Muscle of leg (tissue), 11 donors: ENCODE results near the gene LYSET. TPM values are rescaled to one million over a fixed set of nuclear protein-coding genes. Genes with fewer than 3 reads are reported as not detected.

Source experiments
- DNase-seq: peaks from one replicate; pipeline ENCODE4 v3.0.0; 2013
- H3K27ac ChIP-seq: one replicate; pipeline ENCODE4 v1.5.1; 2013; ENCODE audit warnings: mild to moderate bottlenecking, low read length, control low read depth
- H3K27me3 ChIP-seq: one replicate; pipeline ENCODE4 v1.6.1; 2013; ENCODE audit warnings: low read length; ENCODE audit not compliant: control insufficient read depth, insufficient read depth
- H3K36me3 ChIP-seq: one replicate; pipeline ENCODE4 v1.6.1; 2013; ENCODE audit warnings: low read length; ENCODE audit not compliant: control insufficient read depth, insufficient read depth
- H3K4me1 ChIP-seq: one replicate; pipeline ENCODE4 v1.6.1; 2013; ENCODE audit warnings: low read length; ENCODE audit not compliant: control insufficient read depth, insufficient read depth
- H3K4me3 ChIP-seq: one replicate; pipeline ENCODE4 v1.5.1; 2013; ENCODE audit warnings: low read length, control low read depth
- H3K9me3 ChIP-seq: replicated peaks from 2 replicates; pipeline ENCODE4 v1.6.1; 2013; ENCODE audit warnings: low read depth, low read length; ENCODE audit not compliant: control insufficient read depth
- WGBS: methylation state at CpG from one replicate; pipeline ENCODE4 v1.1.5; 2013; ENCODE audit warnings: missing lambda C conversion rate; ENCODE audit not compliant: insufficient coverage; 5-methylcytosine and 5-hydroxymethylcytosine counted together
- polyA plus RNA-seq, 8 donors: library from polyadenylated mRNA; unstranded; fragments of 120-200 nt; gene quantifications; one replicate each; pipeline versions ENCODE4 v1.2.1 to v1.2.3, GENCODE V29; 2013; ENCODE audit warnings: inconsistent platforms in 1 of 8, low replicate concordance in 1 of 8; ENCODE audit not compliant: insufficient read length in 8 of 8, insufficient read depth in 1 of 8
- total RNA-seq: library from RNA; stranded (reverse); fragments of 120-200 nt; gene quantifications from one replicate; pipeline ENCODE4 v1.2.4, GENCODE V29; 2013

LYSET gene
- total and polyA plus RNA-seq, 9 donors, result 12.1 to 19.2 (median 16.2) TPM

GRCh38 chr14:93186466-93186865 is 1.3 kb downstream of the LYSET start:
- peaks cover 16% of the 10 kb centered on the region for H3K4me1 ChIP-seq
- no peak overlapping the region for H3K27ac ChIP-seq
- peak; percentile 25 for DNase-seq
- peaks cover 19% of the 10 kb centered on the region for H3K36me3 ChIP-seq
- no peak overlapping the region for H3K4me3 ChIP-seq
- 80% methylated on average over 4 of the region's 6 CpGs for WGBS
- no peaks in the 10 kb centered on the region for H3K27me3 ChIP-seq
- no peaks in the 10 kb centered on the region for H3K9me3 ChIP-seq

- WGBS, result no CpG with 5 or more reads among the region's 3 CpGs
- Histone ChIP-seq H3K9me3 (no peaks in the 10 kb centered on the region), H3K4me1 (peaks cover 16% of the 10 kb centered on the region), H3K4me3 (no peak overlapping the region), H3K27me3 (no peaks in the 10 kb centered on the region), H3K36me3 (peaks cover 18% of the 10 kb centered on the region), H3K27ac (no peak overlapping the region)
- no peak for DNase-seq
Observed at GRCh38 chr14:93186956-93187355, 1.8 kb downstream of the LYSET start.

- no peak for DNase-seq
- WGBS, result 60% methylated on average over 1 of the region's 1 CpG
Observed at GRCh38 chr14:93195316-93195999, 10.3 kb downstream of the LYSET start.

GRCh38 chr14:93199031-93199430 is 13.9 kb downstream of the LYSET start:
- DNase-seq, result no peak
- WGBS, result 93% methylated on average over 3 of the region's 4 CpGs
- Histone ChIP-seq H3K27ac (no peak overlapping the region), H3K9me3 (no peaks in the 10 kb centered on the region), H3K27me3 (no peaks in the 10 kb centered on the region), H3K4me3 (no peak overlapping the region), H3K36me3 (no peaks in the 10 kb centered on the region), H3K4me1 (no peaks in the 10 kb centered on the region)

More at GRCh38 chr14:93195316-93195999, 10.3 kb downstream of the LYSET start:
- Histone ChIP-seq H3K27ac (no peak overlapping the region), H3K4me3 (no peak overlapping the region), H3K27me3 (no peaks in the 10 kb centered on the region), H3K9me3 (no peaks in the 10 kb centered on the region), H3K36me3 (no peaks in the 10 kb centered on the region), H3K4me1 (no peaks in the 10 kb centered on the region)

- Histone ChIP-seq H3K4me3 (no peak overlapping the region), H3K4me1 (no peaks in the 10 kb centered on the region), H3K27me3 (no peaks in the 10 kb centered on the region), H3K9me3 (no peaks in the 10 kb centered on the region), H3K27ac (no peak overlapping the region), H3K36me3 (no peaks in the 10 kb centered on the region)
- DNase-seq, result no peak
- WGBS, result 100% methylated on average over 5 of the region's 5 CpGs
Observed at GRCh38 chr14:93200553-93200952, 15.4 kb downstream of the LYSET start.

GRCh38 chr14:93201155-93201704 is 16.1 kb downstream of the LYSET start:
- H3K4me3 ChIP-seq, result no peak overlapping the region
- no peak for DNase-seq
- H3K27ac ChIP-seq, result no peak overlapping the region
- H3K27me3 ChIP-seq, result no peaks in the 10 kb centered on the region
- H3K4me1 ChIP-seq, result peaks cover 6% of the 10 kb centered on the region
- no peaks in the 10 kb centered on the region for H3K36me3 ChIP-seq
- H3K9me3 ChIP-seq, result no peaks in the 10 kb centered on the region
- WGBS, result 100% methylated on average over 1 of the region's 7 CpGs

- peaks cover 16% of the 10 kb centered on the region for H3K4me1 ChIP-seq
- H3K9me3 ChIP-seq, result no peaks in the 10 kb centered on the region
- peak within 1 kb of the TSS; percentile 95 for H3K4me3 ChIP-seq
- peaks cover 3% of the 10 kb centered on the region for H3K36me3 ChIP-seq
- peak within 1 kb of the TSS; percentile 97 for H3K27ac ChIP-seq
- DNase-seq, result peak; percentile 99
- WGBS, result under 1% methylated on average over 57 of the region's 65 CpGs
- H3K27me3 ChIP-seq, result no peaks in the 10 kb centered on the region
Observed at GRCh38 chr14:93206793-93207467, 21.8 kb downstream of the LYSET start, which contains the start of the genes GON7 and UBR7. Gene GON7, minus strand, starts transcription at chr14:93207065. Its CDS starts 28 bp downstream, at chr14:93207037. Gene UBR7, plus strand, starts transcription at chr14:93207256. Its CDS starts 36 bp downstream, at chr14:93207292.

GRCh38 chr14:93207468-93208308 is 22.6 kb downstream of the LYSET start:
- Histone ChIP-seq H3K27me3 (no peaks in the 10 kb centered on the region), H3K9me3 (no peaks in the 10 kb centered on the region), H3K4me1 (peaks cover 16% of the 10 kb centered on the region), H3K27ac (peak overlapping the region; percentile 97), H3K36me3 (peaks cover 7% of the 10 kb centered on the region), H3K4me3 (peak overlapping the region; percentile 95)
- DNase-seq, result peak; percentile 84
- WGBS, result 0% methylated on average over 16 of the region's 23 CpGs

- no peak for DNase-seq
- Histone ChIP-seq H3K27ac (no peak overlapping the region), H3K27me3 (no peaks in the 10 kb centered on the region), H3K9me3 (no peaks in the 10 kb centered on the region), H3K36me3 (peaks cover 30% of the 10 kb centered on the region), H3K4me3 (no peak overlapping the region), H3K4me1 (peaks cover 8% of the 10 kb centered on the region)
- WGBS, result 100% methylated on average over 1 of the region's 3 CpGs
Observed at GRCh38 chr14:93212432-93212831, 27.3 kb downstream of the LYSET start.
